HG02759 (cell line): ENCODE measurements around the gene FMNL2.

Source experiments
- ATAC-seq: cut with Tn5 transposase; IDR thresholded peaks from one replicate; pipeline ENCODE4 v1.9.1; 2021; ENCODE audit warnings: mild to moderate bottlenecking, moderate library complexity; ENCODE audit not compliant: unreplicated experiment

Gene FMNL2

GRCh38 chr2:152444448-152444847 lies 109.5 kb downstream of the FMNL2 start:
- ATAC-seq, result no peak

DNA sequence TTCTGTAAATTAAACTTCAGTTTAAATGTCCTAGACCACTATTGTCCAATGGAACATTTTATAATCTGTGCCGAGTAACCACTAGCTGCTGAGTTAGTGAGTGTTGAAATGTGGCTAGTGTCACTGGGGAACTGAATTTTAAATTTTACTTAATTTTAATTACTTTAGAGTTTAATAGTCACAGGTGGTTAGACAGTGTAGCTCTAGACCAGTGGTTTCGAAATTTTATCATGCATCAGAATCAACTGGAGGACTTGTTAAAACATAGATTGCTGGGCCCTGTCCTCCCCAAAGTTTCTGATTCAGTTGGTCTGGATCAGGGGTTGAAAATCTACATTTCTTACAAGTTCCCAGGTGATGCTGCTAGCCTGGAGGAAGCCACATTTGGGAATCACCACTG lies 110.4 kb downstream of the FMNL2 start:
- no peak for ATAC-seq

GRCh38 chr2:152445791-152446201 lies 110.8 kb downstream of the FMNL2 start:
- ATAC-seq, result peak; percentile 47

GRCh38 chr2:152446213-152446612 lies 111.2 kb downstream of the FMNL2 start:
- no peak for ATAC-seq

DNA sequence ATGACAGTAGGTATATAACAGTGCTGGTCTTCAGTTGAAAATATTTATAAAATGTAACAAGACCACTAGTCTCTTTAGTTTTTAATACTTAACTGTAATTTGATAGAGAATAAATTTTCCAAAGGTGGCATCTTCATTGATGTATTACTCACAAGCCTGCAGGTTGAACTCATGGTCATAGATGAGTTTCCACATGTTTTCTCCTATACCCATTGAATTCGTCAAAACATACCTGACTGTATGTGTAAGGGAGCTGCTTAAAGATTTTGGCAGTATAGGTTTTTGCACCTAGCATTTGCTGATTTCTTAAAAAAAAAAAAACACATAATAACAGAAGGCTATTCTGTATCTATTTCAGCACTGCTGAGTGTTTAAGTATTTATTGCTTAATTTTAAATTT lies 112.9 kb downstream of the FMNL2 start:
- ATAC-seq, result no peak

DNA sequence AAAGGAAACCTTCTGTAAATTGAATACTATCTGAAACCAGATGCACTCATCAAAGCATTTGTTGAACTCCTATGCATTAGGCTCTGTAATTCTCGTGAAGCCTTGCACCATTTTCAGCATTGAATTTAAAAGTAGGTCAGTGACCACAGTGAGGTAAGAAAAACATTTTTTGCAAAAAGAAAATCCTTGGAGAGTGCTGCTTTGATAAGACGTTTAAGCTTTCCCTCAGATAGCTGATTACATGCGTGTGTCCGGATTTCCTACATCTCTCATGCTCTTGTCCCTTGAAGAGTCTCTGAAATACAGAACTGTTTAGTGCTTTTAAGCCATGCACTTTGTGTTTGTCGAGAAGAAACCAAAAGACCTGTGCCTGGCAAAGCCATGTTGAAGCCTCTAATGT lies 113.6 kb downstream of the FMNL2 start:
- ATAC-seq, result no peak

- ATAC-seq, result no peak
Measured at GRCh38 chr2:152449578-152449977, 114.6 kb downstream of the FMNL2 start.

- no peak for ATAC-seq
Measured at GRCh38 chr2:152450176-152450575, 115.2 kb downstream of the FMNL2 start.

- no peak for ATAC-seq
Measured at GRCh38 chr2:152452256-152452973, 117.4 kb downstream of the FMNL2 start.

DNA sequence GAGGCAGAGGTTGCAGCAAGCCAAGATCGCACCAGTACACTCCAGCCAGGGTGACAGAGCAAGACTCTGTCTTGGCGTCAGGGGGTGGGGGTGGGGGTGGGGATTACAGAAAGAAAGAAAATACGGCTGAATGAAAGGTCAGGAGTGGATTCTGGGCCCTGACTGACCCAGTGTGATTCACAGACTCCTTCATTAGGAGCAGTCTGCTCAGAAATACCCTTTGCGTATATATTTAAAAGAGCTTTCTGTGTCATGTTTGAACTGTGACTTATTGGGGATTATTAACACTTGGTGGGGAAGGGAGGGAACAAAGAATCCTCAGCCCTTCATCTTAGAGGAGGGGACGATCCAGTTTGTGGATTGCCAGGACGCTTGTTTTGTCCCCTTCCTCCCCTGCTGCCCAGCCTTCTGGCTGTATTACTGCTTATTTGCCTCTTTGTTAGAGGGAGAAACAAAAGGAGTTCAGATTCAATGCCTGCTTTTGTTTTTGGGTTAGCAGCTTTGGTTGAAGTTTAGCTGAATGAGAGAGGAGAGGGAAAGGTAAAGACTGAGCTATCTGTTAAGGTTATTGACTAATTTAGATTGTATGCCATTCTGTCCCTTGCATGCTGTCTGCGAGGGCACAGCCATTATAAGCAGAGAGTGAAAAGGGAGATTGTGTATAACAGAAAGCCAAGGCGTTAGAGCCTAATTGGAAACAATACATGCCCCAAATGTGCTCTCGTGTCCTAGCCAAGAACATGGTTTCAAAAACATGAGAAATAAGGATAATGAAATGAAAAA lies 118.3 kb downstream of the FMNL2 start:
- ATAC-seq, result no peak

GRCh38 chr2:152454371-152454770 lies 119.4 kb downstream of the FMNL2 start:
- no peak for ATAC-seq

DNA sequence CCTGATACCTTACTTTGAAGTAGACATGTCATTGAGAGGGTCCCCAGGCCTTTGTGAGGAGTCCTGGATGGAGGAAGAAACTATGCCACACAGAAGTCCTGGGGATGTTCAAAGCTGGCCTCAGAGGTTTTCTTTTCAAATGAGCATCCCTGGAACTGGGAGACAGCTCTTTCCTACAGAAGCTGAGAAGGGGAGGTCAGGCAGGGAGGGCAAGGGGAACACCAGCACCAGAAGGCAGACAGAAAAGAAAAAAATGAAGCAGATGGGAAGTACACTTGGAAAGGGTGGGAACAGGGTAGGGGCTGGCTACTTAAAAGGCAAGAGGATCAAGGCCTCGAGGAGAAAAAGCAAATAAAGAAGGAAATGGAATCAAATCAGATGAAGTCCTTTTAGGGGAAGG lies 120.0 kb downstream of the FMNL2 start:
- ATAC-seq, result no peak

GRCh38 chr2:152455738-152456137 lies 120.8 kb downstream of the FMNL2 start:
- ATAC-seq, result no peak

DNA sequence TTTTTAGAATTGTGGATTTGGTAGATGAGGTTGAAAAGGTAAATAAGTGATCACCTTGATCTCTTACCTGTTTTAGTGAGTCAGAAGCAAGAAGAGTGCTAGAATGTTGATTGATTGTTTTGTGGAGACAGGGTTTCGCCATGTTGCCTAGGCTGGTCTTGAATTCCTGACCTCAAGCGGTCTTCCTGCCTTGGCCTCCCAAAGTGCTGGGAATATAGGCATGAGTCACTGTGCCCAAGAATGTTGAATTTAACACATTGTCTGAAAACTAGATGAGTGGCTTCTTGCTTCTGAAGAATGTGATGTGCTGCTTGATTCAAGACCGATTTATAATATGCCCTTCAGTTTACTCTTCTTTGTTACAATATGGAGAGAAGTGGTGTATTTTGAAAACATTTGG lies 121.3 kb downstream of the FMNL2 start:
- no peak for ATAC-seq

DNA sequence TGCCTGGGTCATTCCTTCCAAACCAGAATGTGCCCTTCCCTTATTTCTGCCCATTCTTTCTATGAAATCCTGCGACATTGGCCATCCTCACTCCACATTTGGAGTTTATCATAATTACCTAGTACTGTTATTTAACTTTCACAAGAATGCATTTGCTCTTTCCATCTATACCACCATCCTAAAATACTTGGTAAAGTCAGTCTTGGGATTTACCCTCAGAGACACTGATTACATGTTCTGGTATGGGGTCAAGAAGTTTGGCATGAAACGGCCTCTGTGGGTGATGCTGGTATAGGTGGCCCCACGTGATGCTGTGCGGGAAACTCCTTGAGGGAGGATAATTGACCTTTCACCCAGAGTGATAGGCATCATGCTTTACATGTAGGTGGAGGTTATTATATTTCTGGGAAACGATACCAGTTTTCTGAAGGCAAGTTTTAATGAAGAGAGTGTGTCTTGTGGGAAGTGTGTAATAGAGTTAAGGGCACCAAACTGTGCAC lies 123.5 kb downstream of the FMNL2 start:
- no peak for ATAC-seq

DNA sequence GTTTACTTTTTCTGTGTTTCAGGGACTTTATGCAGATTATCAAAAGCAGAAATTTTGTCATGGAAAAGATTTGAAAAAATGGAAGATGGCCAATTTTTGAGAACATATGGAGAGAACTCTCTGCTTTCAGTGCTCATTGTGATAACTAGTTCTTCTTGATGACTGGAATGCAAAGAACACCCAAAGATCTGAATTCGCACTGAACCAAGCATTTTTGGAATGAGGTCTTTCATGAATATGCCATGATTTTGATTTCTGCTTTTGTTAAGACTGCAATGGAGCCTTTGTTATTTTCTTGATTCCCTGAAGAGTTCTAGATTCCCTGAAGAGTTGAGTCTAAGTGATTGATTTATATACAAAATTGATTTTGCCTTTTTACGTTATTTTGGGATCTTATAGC lies 124.1 kb downstream of the FMNL2 start:
- no peak for ATAC-seq

GRCh38 chr2:152460567-152460966 lies 125.6 kb downstream of the FMNL2 start:
- ATAC-seq, result no peak

DNA sequence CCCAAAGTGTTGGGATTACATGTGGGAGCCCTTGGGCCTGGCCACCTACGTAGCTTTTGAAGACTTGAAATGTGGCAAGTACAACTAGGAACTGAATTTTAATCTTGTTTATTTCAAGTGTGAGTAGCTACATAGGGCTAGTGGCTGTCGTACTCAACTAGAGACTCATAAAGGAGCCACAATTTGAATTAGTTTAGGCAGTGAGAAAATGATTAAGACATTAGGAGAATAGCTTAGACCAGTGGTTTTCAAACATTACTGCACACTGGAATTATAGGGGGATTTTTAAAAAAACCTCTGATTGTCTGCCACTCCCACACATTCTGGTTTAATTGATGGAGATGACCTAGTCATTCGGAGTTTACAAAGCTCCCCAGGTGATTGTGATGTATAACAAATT lies 127.1 kb downstream of the FMNL2 start:
- ATAC-seq, result no peak

GRCh38 chr2:152462779-152463178 lies 127.8 kb downstream of the FMNL2 start:
- ATAC-seq, result no peak

DNA sequence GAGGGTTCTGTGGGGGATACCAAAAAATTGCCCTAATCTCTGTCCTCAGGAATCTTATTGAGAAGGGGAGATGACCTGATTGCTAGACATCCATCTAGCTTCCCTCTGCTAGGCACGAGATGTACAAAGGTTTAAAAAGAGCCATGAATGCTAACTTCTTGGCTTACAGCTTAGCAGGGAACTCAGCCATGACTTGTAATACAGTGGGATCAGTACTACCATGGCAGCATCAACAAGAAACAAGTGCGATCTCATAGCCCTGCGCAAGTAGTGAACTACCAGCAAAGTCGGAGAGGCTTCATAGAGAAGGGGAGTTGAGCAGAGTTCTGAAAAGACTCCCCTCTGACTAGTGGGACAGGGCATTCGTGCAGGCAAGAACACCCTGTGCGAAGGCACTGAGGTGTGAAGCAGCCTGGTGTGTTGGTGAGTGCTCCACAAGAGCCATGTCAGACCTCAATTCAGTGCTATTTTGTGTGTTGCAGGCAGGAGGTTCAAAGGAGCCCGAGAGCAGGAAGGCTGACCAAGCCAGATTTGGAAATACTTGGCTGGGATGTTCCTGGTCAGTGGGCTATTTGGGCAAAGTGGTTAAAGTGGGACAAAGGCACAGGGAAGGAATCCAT lies 130.0 kb downstream of the FMNL2 start:
- ATAC-seq, result no peak

GRCh38 chr2:152465541-152465940 lies 130.6 kb downstream of the FMNL2 start:
- ATAC-seq, result no peak

- peak; percentile 54 for ATAC-seq
Measured at GRCh38 chr2:152466041-152466440, 131.1 kb downstream of the FMNL2 start.
